ENCODE measurements around the gene OXSR1. TPM values are rescaled to one million over a fixed set of nuclear protein-coding genes. Genes with fewer than 3 reads are reported as not detected.
A peak's percentile ranks its signal among the peaks of the same experiment; 100 is the strongest.

OXSR1 gene
- total and polyA plus RNA-seq, 10 donors: 9.3 to 45.0 (median 30.5) TPM

DNA sequence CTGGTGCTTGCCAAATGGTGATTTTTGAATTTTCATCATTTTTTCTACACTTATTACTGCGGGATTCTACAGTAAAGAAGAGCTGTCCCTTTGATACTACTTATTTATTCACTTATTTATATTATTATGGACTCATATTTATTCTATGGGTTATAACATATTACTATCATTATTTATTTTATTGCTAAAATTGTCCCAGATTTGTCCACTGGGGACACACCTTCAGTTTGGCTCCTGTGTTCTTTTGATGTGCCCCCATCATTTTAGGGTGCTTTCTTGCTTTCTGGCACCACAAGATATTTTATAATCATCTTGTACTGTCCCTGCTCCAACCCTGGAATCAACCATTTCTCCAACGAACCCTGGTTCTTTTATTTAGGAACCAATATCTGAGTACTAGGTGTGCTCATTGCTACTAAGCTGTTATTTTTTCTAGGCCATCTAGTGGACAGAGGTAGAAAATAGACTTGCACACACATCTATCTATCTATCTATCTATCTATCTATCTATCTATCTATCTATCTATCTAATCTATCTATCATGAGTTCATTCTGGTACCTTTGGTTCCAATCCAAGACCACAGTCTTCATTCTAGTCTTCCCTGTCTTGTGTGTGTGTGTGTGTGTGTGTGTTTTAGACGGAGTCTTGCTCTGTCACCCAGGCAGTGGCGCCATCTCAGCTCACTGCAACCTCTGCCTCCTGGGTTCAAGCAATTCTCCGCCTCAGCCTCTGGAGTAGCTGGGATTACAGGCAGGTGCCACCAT lies 132.8 kb downstream of the OXSR1 start:
- Histone ChIP-seq H3K4me3 (no peak overlapping the region), H3K4me1 (no peaks in the 10 kb centered on the region), H3K36me3 (no peaks in the 10 kb centered on the region), H3K9me3 (no peaks in the 10 kb centered on the region), H3K27ac (no peak overlapping the region), H3K27me3 (replicated peaks in 1 of 7) (no peaks in the 10 kb centered on the region)
- TF ChIP-seq, protein P1, sequence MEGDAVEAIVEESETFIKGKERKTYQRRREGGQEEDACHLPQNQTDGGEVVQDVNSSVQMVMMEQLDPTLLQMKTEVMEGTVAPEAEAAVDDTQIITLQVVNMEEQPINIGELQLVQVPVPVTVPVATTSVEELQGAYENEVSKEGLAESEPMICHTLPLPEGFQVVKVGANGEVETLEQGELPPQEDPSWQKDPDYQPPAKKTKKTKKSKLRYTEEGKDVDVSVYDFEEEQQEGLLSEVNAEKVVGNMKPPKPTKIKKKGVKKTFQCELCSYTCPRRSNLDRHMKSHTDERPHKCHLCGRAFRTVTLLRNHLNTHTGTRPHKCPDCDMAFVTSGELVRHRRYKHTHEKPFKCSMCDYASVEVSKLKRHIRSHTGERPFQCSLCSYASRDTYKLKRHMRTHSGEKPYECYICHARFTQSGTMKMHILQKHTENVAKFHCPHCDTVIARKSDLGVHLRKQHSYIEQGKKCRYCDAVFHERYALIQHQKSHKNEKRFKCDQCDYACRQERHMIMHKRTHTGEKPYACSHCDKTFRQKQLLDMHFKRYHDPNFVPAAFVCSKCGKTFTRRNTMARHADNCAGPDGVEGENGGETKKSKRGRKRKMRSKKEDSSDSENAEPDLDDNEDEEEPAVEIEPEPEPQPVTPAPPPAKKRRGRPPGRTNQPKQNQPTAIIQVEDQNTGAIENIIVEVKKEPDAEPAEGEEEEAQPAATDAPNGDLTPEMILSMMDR (IDR thresholded peaks at IDR 0.05 in 8 of 11, conservative IDR thresholded peaks at IDR 0.05 in 3 of 11): peak in 7 of 11 experiments; percentile 7 to 43 (median 30)
- TF ChIP-seq POLR2AphosphoS5 (IDR thresholded peaks at IDR 0.05): no peak
- intact Hi-C loops (cut with DNase I; ENCODE audit: low total_unique reads): no loop called here
- no peak for DNase-seq
- WGBS, 5 donors: 74 to 88% (median 84%) methylated on average over 5 of the region's 5 CpGs

Small RNA genes lying within 50 kb of the gene (small RNA-seq; reads per million reads assigned to genes)
- 0 reads per million in 4 donors for gene RF00019
- gene RNU6-235P: 0 reads per million in 4 donors

Other genes starting within 250 kb of the OXSR1 start
- 10 to 100 TPM; 14.4 to 23.4 (median 16.1) TPM for gene VILL, start 174.8 kb upstream of the OXSR1 start, total RNA-seq
- 10 to 100 TPM; 19.2 to 21.5 (median 20.1) TPM for gene VILL, start 174.8 kb upstream of the OXSR1 start, polyA plus RNA-seq
- 10 to 100 TPM; 16.3 to 24.0 (median 20.8) TPM for gene PLCD1, start 135.9 kb upstream of the OXSR1 start, total RNA-seq
- 10 to 100 TPM; 11.8 to 13.3 (median 12.7) TPM for gene PLCD1, start 135.9 kb upstream of the OXSR1 start, polyA plus RNA-seq
- 1 to 10 TPM in 5 of 7 donors, under 1 TPM in 2; 0.52 to 2.3 (median 1.5) TPM for gene DLEC1, start 126.3 kb upstream of the OXSR1 start, total RNA-seq
- gene DLEC1, start 126.3 kb upstream of the OXSR1 start, polyA plus RNA-seq: under 1 TPM; 0.36 to 0.57 (median 0.42) TPM
- 100 to 1,000 TPM in 2 of 7 donors, 10 to 100 TPM in 5; 77.5 to 120 (median 88.0) TPM for gene ACAA1, start 28.4 kb upstream of the OXSR1 start, total RNA-seq
- 10 to 100 TPM; 68.4 to 79.3 (median 73.9) TPM for gene ACAA1, start 28.4 kb upstream of the OXSR1 start, polyA plus RNA-seq
- 100 to 1,000 TPM in 2 of 7 donors, 10 to 100 TPM in 5; 69.8 to 146 (median 90.9) TPM for gene MYD88, start 26.9 kb upstream of the OXSR1 start, total RNA-seq
- gene MYD88, start 26.9 kb upstream of the OXSR1 start, polyA plus RNA-seq: 10 to 100 TPM; 38.8 to 53.3 (median 41.1) TPM
- 1 to 10 TPM in 1 of 7 donors, under 1 TPM in 6; 0.30 to 1.6 (median 0.52) TPM for gene SLC22A13, start 100.3 kb downstream of the OXSR1 start, total RNA-seq
- under 1 TPM in 2 of 3 donors, not detected in 1; 0.05 to 0.22 TPM for gene SLC22A13, start 100.3 kb downstream of the OXSR1 start, polyA plus RNA-seq
- under 1 TPM in 2 of 7 donors, not detected in 5; 0.19 to 0.60 TPM for gene SLC22A14, start 116.8 kb downstream of the OXSR1 start, total RNA-seq
- gene SLC22A14, start 116.8 kb downstream of the OXSR1 start, polyA plus RNA-seq: under 1 TPM in 2 of 3 donors, not detected in 1; 0.04 to 0.17 TPM
- 10 to 100 TPM in 1 of 7 donors, 1 to 10 TPM in 6; 1.8 to 12.3 (median 2.6) TPM for gene XYLB, start 181.2 kb downstream of the OXSR1 start, total RNA-seq
- under 1 TPM; 0.33 to 0.58 (median 0.42) TPM for gene XYLB, start 181.2 kb downstream of the OXSR1 start, polyA plus RNA-seq

Data from spleen (tissue), 11 donors.